ENCODE results near the gene LINC00237. TPM values are rescaled to one million over a fixed set of nuclear protein-coding genes. Genes with fewer than 3 reads are reported as not detected.

LINC00237 gene
- total RNA-seq, 1 experiment from 2014 or later = 0.90 TPM

- Histone ChIP-seq H2BK15ac (ENCODE audit: low read depth, low read length) (no peak overlapping the region), H3K4me1 (ENCODE audit: insufficient read depth, low read length) (no peaks in the 10 kb centered on the region), H2BK5ac (ENCODE audit: insufficient read length, low read length) (no peak overlapping the region), H3K9me3 (ENCODE audit: control insufficient read depth, low read depth, low read length) (no peaks in the 10 kb centered on the region), H3K4me2 (ENCODE audit: insufficient read depth, insufficient read length, low read length) (no peak overlapping the region), H3K18ac (ENCODE audit: insufficient read length, low read depth, low read length) (no peak overlapping the region), H2AFZ (ENCODE audit: low read length) (no peak overlapping the region), H2AK5ac (ENCODE audit: insufficient read length, low read length) (no peak overlapping the region), H2BK12ac (ENCODE audit: insufficient read length, low read depth, low read length) (no peak overlapping the region), H3K23me2 (ENCODE audit: insufficient read length, low read depth, low read length, poor library complexity, severe bottlenecking) (peaks cover 2% of the 10 kb centered on the region), H3K79me1 (ENCODE audit: insufficient read depth, low read depth, low read length, poor library complexity, severe bottlenecking) (no peaks in the 10 kb centered on the region), H2BK120ac (ENCODE audit: low read depth, low read length, poor library complexity, severe bottlenecking) (no peak overlapping the region), H2BK20ac (ENCODE audit: low read depth, low read length, poor library complexity, severe bottlenecking) (no peak overlapping the region), H3K4ac (ENCODE audit: low read depth, low read length) (no peak overlapping the region), H4K20me1 (ENCODE audit: control insufficient read depth, insufficient read depth, insufficient read length) (no peaks in the 10 kb centered on the region), H4K91ac (ENCODE audit: insufficient read length, low read depth, low read length) (no peak overlapping the region), H3K79me2 (ENCODE audit: insufficient read depth, low read length) (no peaks in the 10 kb centered on the region), H3K27me3 (ENCODE audit: insufficient read depth, low read length) (peaks cover 9% of the 10 kb centered on the region), H4K5ac (ENCODE audit: insufficient read length, low read depth, low read length) (no peak overlapping the region), H3K56ac (ENCODE audit: insufficient read length, low read depth, low read length) (no peak overlapping the region), H3K14ac (ENCODE audit: insufficient read depth, low read length) (no peak overlapping the region), H3K9ac (ENCODE audit: extremely low read depth, insufficient read length, low read length) (no peak overlapping the region), H3K23ac (ENCODE audit: insufficient read length, low read depth, low read length) (no peak overlapping the region), H3K27ac (ENCODE audit: insufficient read length, low read depth, low read length) (no peak overlapping the region), H3T11ph (ENCODE audit: low read length) (no peak overlapping the region), H4K8ac (replicated peaks; ENCODE audit: insufficient read length, low read depth, low read length) (no peak overlapping the region)
- Mint-ChIP-seq H3K27me3 (ENCODE audit: low read depth) (peaks cover 31% of the 10 kb centered on the region), H3K4me1 (peaks cover 14 to 21% of the 10 kb centered on the region in 2 experiments), H3K4me3 (no peak overlapping the region), H3K9me3 (peaks cover 0 to 3% of the 10 kb centered on the region in 2 experiments; a peak in 2 of 5 replicates), H3K36me3 (ENCODE audit: insufficient read depth in 1 of 3, low read depth in 3 of 3) (no peaks in the 10 kb centered on the region; a peak in 1 of 7 replicates), H3K27ac (no peak overlapping the region)
- no peak for TF ChIP-seq CTCF (conservative IDR thresholded peaks at IDR 0.05)
- WGBS (ENCODE audit: extremely low coverage, insufficient read length, low lambda C conversion rate) = no CpG with 5 or more reads among the region's 2 CpGs
- DNase-seq = no peak
These were observed 5.3 kb upstream of the LINC00237 start for GRCh38 chr20:21111416-21111815.

Data from H9 (cell line).